C4-2B (cell line): ENCODE measurements around the gene MEGF10.

Experiments used
- H3K27ac ChIP-seq: fragments of 450-650 bp; 2 replicates; pipeline ENCODE4 v1.5.1; 2017
- ZFX ChIP-seq: fragments of 450-650 bp; IDR thresholded peaks from 2 replicates; pipeline ENCODE4 v1.6.1; 2017
- TF ChIP-seq, protein P1 (sequence below): fragments of 450-650 bp; conservative IDR thresholded peaks from 2 replicates; pipeline ENCODE4 v1.5.1; 2017; ENCODE audit warnings: mild to moderate bottlenecking

The MEGF10 gene

DNA sequence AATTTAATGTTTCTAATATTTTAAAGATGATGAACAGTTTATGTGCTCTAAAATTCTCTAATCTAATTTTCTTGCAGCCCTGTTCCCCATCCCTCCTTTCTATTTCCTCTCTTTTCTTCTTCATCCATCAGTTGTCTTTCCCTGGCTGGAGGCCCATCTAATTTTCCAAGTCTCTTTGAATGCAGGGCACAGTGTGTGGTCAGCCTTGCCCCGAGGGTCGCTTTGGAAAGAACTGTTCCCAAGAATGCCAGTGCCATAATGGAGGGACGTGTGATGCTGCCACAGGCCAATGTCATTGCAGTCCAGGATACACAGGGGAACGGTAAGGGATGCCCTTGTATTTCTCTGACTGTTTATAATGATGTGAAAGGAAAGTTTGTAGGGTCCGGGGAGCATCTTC lies 111.8 kb downstream of the MEGF10 start:
- no peak for TF ChIP-seq ZFX
- TF ChIP-seq, protein P1, sequence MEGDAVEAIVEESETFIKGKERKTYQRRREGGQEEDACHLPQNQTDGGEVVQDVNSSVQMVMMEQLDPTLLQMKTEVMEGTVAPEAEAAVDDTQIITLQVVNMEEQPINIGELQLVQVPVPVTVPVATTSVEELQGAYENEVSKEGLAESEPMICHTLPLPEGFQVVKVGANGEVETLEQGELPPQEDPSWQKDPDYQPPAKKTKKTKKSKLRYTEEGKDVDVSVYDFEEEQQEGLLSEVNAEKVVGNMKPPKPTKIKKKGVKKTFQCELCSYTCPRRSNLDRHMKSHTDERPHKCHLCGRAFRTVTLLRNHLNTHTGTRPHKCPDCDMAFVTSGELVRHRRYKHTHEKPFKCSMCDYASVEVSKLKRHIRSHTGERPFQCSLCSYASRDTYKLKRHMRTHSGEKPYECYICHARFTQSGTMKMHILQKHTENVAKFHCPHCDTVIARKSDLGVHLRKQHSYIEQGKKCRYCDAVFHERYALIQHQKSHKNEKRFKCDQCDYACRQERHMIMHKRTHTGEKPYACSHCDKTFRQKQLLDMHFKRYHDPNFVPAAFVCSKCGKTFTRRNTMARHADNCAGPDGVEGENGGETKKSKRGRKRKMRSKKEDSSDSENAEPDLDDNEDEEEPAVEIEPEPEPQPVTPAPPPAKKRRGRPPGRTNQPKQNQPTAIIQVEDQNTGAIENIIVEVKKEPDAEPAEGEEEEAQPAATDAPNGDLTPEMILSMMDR = no peak

DNA sequence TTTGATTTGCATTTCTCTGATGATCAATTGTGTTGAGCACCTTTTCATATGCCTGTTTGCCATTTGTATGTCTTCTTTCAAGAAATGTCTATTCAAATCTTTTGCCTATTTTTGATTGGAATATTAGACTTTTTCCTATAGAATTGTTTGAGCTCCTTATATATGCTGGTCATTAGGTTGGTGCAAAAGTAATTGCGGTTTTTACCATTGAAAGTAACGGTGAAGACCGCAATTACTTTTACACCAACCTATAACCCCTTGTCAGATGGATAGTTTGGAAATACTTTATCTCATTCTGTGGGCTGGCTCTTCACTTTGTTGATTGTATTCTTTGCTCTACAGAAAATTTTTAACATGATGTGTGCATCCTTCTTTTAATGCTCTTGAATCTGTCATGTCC lies 113.6 kb downstream of the MEGF10 start:
- TF ChIP-seq ZFX = no peak
- TF ChIP-seq, protein P1 = no peak
- no peak overlapping the region for H3K27ac ChIP-seq

More for the DNA sequence above, 111.8 kb downstream of the MEGF10 start:
- no peak overlapping the region for H3K27ac ChIP-seq

DNA sequence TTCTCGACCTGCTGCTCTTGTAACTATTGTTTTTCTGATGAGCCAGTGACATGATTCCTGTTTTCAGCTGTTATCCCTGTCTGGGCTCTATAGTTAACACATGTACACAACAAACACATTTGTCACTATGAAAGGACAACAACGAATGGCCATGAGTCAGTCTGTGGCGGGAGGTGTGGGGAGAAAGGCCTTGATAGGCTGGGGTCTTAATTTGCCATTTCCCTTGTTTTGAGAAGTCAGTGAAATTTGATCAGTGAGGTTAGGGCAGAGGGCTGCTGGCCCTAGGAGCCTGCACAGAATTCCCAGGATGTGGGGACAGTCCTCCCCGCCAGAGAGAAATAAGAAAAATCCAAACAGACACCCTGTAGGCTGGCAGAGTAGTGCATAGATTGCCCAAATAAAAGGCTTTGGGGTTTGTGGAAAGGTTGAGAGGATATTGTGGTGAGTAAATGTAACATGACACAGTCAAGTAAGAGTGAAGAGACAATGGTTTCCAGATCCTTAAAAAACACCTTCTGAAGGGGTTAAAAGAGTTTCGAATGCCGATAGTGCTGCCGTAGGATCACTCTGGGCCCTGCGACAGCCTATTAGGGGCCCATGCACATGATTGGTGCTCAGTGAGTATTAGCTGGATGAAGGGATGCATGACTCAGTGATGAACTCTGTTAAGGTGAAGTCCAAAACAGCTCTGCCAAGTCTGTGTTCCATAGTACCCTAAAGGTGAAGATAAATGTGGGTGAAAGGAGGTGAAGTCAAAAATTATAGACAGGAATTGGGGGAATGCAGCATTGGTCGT lies 115.9 kb downstream of the MEGF10 start:
- H3K27ac ChIP-seq = no peak overlapping the region
- no peak for TF ChIP-seq ZFX
- TF ChIP-seq, protein P1 = no peak

DNA sequence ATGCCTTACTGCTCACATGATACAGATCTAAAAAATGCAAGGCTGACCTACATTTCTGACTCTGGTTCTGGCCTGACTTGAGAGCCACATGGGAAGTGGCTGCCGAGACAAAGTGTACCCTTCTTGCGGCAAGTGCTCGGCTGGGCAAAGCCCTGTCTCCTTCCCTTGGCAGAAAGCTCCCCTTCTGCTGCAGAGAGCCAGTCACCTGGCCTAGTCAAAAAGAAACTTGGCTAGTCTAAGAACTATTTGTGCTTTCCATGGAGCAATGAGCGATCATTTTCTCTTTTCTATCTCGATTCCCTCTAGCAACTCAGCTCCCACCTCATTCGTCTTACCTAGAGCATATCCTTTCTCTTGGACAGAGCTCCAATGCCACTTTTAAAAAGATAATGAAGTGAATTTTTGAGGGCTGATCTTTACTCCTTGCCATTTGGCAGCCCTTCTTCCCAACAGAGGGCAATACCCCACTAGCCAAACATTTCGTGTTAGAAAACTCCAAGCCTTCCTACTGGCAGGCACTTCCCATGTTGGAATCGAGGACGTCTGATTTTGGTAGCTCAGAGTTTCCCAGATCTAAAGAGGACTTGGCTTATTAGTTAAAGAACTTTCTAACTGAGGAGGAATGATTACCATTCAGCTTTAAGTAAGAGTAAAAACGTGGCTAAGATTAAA lies 118.8 kb downstream of the MEGF10 start:
- no peak for TF ChIP-seq ZFX
- TF ChIP-seq, protein P1 = no peak
- H3K27ac ChIP-seq = no peak overlapping the region

DNA sequence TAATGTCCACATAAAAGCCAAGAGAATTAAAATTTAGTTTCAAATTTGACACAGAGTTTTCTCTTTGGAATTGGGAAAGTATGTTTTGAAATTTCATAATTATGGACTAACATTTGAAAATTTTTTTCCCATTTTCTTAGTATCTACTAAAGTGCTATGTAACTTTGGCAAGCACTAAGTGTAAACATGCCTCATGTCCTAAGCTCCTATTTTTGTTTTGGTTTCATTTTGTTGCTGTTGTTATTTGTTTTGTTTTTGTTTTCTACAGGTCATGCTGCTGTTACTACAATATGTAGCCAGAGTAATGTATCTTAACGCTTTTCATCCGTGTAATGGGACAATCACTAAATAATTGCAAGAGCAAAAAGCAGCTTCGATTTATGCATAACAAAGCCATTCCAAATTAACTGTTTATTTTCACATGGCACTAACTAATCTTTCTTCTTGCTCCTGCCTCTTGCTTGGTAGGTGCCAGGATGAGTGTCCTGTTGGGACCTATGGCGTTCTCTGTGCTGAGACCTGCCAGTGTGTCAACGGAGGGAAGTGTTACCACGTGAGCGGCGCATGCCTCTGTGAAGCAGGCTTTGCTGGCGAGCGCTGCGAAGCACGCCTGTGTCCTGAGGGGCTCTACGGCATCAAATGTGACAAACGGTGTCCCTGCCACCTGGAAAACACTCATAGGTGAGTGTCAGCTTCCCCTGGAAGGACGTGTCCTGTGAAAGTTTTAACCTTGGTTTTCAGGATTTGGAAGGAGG lies 119.5 kb downstream of the MEGF10 start:
- TF ChIP-seq ZFX = no peak
- H3K27ac ChIP-seq = no peak overlapping the region

DNA sequence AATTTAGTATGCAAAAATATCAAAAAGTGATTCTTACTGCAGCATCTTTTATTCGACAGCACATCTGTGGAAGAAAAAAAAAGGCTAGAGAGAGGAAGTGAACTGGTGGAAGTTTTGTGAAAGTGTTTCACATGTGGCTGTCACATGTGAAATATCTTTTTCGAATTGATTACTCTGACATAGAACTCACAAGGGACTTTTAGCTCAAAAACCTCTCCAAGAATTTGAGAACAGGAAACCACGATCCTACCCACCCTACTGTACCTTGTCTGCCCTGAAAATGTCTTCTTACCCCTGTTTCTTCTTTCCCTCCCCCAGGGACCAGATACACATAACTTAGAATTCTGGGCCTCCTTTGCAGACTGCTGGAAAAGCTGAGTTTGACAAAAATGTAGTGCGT lies 120.4 kb downstream of the MEGF10 start:
- no peak for TF ChIP-seq ZFX
- TF ChIP-seq, protein P1 = no peak
- H3K27ac ChIP-seq = no peak overlapping the region

DNA sequence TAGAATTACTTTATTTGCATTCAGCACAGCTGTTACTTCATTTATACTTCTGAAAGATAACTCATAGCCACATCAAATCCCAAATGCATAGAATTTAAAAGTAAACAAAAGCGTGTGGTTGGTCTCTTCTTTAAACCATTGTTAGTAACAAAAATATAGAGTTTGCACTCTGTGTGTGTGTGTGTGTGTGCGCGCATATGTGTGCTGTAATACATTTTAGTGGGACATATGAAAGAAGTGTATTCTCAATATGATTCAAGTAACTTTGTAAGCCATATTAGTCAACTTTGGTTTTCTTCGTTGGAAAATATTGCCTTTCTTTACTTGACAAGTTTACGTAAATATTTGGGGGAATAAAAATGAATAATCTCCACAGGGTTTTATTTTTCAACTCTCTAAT lies 120.8 kb downstream of the MEGF10 start:
- no peak overlapping the region for H3K27ac ChIP-seq
- TF ChIP-seq ZFX = no peak
- TF ChIP-seq, protein P1 = no peak
